BLaER1 treated with 17β-estradiol and CSF1 and Interleukin-3, amounts not matched to agents 10 nM and 100 nM (cell line): Measurements from ENCODE around the gene IGLL5.

Experiments used
- H3K27ac ChIP-seq, 11 experiments: shearing (Covaris generic); formaldehyde crosslinking; 2 replicates each; pipeline ENCODE4 v1.8.1; 2022
- H3K27me3 ChIP-seq, 11 experiments: shearing (Covaris generic); formaldehyde crosslinking; 2 replicates each; pipeline ENCODE4 v1.8.1; 2022
- H3K36me3 ChIP-seq, 11 experiments: shearing (Covaris generic); formaldehyde crosslinking; 2 replicates each; pipeline ENCODE4 v1.8.1; 2022
- H3K4me1 ChIP-seq, 10 experiments: shearing (Covaris generic); formaldehyde crosslinking; 2 replicates each; pipeline ENCODE4 v1.8.1; 2022
- H3K4me2 ChIP-seq, 11 experiments: shearing (Covaris generic); formaldehyde crosslinking; 2 replicates each; pipeline ENCODE4 v1.8.1; 2022
- H3K4me3 ChIP-seq, 10 experiments: shearing (Covaris generic); formaldehyde crosslinking; 2 replicates each; pipeline ENCODE4 v1.8.1; 2022
- H3K9ac ChIP-seq, 11 experiments: shearing (Covaris generic); formaldehyde crosslinking; 2 replicates each; pipeline ENCODE4 v1.8.1; 2022
- H3K9me3 ChIP-seq, 11 experiments: shearing (Covaris generic); formaldehyde crosslinking; replicated peaks in 1 of 11; 2 replicates each; pipeline ENCODE4 v1.8.1; 2022
- H4K20me1 ChIP-seq, 11 experiments: shearing (Covaris generic); formaldehyde crosslinking; 2 replicates each; pipeline ENCODE4 v1.8.1; 2022
- Cebpa-rat ChIP-seq, 11 experiments: shearing (Covaris generic); IDR thresholded peaks; 2 replicates each; pipeline ENCODE4 v1.8.1; 2022

IGLL5 gene

DNA sequence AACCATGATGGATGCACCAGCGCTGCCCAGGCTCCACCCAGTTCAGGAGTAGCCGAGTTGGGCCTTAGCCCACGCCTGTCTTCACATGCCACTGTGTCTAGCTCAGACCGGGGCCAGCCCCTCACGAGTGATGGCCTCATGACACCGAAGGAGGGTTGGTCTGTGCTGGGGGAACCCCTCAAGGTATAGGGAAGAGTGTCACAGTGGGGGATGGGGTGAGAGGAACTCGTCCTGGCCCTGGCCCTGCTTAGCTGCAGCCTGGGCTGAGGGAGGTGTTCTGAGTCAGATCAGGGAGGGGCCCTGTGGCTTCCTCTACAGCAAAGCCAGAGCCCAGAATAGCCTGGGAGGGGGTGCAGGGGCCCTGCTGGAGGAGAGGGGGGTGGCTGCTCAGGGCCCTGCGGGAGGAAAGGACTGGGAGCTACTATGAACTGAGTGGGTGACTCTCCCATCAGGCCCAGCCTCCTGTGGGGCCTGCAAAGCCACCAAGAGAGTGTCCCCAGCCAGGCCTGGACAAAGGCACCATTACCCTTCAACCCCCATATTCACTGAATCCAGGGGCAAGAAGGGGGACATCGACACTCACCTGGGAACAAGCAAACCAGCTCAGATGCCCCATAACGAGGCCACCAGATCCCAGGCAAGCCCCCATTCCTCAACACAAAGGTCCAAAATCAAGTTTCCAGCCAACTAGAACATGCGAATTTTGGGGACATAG is 41.2 kb downstream of the IGLL5 start:
- no peaks in the 10 kb centered on the region for H3K27me3 ChIP-seq
- peak overlapping the region; percentile 77 to 99 (median 92) for H3K4me2 ChIP-seq
- peak overlapping the region; percentile 47 to 99 (median 93); a peak in 21 of 22 replicates for H3K27ac ChIP-seq
- H3K4me1 ChIP-seq: peaks cover 90 to 100% (median 99%) of the 10 kb centered on the region in 10 experiments
- H3K9me3 ChIP-seq: no peaks in the 10 kb centered on the region
- H3K4me3 ChIP-seq: peak overlapping the region in 7 of 10 experiments; percentile 15 to 58 (median 38); a peak in 9 of 20 replicates
- TF ChIP-seq Cebpa-rat (IDR thresholded peaks at IDR 0.05): no peak
- H3K36me3 ChIP-seq: no peaks in the 10 kb centered on the region
- no peaks in the 10 kb centered on the region for H4K20me1 ChIP-seq
- H3K9ac ChIP-seq: peak overlapping the region; percentile 47 to 87 (median 81); a peak in 21 of 22 replicates

DNA sequence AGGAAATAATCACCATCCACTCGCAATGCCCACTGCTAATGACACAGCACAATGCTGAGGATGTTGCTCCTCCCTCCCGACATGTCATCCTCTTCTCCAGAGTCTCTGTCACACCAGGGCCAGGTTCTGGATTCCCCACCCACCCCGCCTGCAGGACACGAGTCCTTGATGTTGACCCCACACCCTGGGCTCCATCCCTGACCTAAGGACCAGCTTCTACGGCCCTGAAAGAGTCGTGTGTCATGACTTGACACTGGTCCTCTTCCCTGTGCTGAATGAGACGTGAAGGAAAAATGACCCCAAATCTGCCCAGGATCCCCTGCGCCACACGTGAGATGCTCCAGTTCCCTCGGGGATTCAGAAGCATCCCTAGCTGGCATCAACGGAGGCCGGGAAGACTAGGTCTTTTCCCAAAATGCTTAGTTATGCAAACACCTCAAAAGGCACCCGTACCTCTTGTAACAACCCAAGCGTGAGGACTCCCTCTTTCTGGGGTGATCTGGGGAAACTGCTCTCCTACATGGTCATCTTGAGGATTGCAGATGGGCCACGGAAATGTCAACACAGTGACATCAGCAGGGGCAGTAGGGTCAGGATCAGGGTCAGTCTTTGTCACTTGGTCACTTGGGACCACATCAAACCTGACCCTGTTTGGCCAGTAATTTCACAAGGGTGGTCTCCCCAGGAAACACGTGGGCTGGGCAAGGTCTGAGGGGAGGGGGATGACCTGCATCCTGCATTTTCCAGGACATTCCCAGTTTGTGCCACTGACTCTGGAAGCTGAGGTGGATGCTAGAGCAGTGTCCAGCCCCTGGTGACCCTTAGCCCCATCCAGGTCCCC is 42.0 kb downstream of the IGLL5 start:
- Histone ChIP-seq H4K20me1 (no peaks in the 10 kb centered on the region), H3K4me3 (peak overlapping the region in 7 of 10 experiments; percentile 15 to 58 (median 36); a peak in 9 of 20 replicates), H3K9me3 (no peaks in the 10 kb centered on the region), H3K4me2 (peak overlapping the region; percentile 77 to 99 (median 92)), H3K4me1 (peaks cover 97 to 100% (median 99%) of the 10 kb centered on the region in 10 experiments), H3K27me3 (no peaks in the 10 kb centered on the region), H3K9ac (peak overlapping the region; percentile 47 to 87 (median 81); a peak in 21 of 22 replicates), H3K27ac (peak overlapping the region; percentile 47 to 99 (median 93); a peak in 21 of 22 replicates), H3K36me3 (no peaks in the 10 kb centered on the region)
- no peak for TF ChIP-seq Cebpa-rat (IDR thresholded peaks at IDR 0.05)

DNA sequence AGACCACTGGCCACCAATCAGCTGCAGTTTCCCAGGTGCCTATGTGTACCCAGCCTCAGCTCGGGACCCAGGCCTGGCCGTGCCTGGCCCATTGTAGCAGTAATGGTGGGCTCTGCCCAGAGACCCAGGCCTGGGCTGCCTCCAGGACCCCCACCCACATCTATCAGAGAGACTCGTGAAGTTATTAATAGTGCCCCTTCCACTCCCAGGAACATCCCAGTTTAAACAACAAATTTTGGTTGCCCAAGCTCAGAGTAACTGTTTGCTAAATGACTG is 42.5 kb downstream of the IGLL5 start:
- Histone ChIP-seq H3K4me1 (peaks cover 98 to 100% (median 99%) of the 10 kb centered on the region in 10 experiments), H4K20me1 (no peaks in the 10 kb centered on the region), H3K27ac (peak overlapping the region; percentile 47 to 99 (median 93); a peak in 21 of 22 replicates), H3K27me3 (no peaks in the 10 kb centered on the region), H3K4me2 (peak overlapping the region; percentile 77 to 99 (median 92)), H3K9me3 (no peaks in the 10 kb centered on the region), H3K36me3 (no peaks in the 10 kb centered on the region), H3K9ac (peak overlapping the region in 10 of 11 experiments; percentile 43 to 87 (median 82); a peak in 16 of 22 replicates), H3K4me3 (no peak overlapping the region)
- TF ChIP-seq Cebpa-rat (IDR thresholded peaks at IDR 0.05): no peak

DNA sequence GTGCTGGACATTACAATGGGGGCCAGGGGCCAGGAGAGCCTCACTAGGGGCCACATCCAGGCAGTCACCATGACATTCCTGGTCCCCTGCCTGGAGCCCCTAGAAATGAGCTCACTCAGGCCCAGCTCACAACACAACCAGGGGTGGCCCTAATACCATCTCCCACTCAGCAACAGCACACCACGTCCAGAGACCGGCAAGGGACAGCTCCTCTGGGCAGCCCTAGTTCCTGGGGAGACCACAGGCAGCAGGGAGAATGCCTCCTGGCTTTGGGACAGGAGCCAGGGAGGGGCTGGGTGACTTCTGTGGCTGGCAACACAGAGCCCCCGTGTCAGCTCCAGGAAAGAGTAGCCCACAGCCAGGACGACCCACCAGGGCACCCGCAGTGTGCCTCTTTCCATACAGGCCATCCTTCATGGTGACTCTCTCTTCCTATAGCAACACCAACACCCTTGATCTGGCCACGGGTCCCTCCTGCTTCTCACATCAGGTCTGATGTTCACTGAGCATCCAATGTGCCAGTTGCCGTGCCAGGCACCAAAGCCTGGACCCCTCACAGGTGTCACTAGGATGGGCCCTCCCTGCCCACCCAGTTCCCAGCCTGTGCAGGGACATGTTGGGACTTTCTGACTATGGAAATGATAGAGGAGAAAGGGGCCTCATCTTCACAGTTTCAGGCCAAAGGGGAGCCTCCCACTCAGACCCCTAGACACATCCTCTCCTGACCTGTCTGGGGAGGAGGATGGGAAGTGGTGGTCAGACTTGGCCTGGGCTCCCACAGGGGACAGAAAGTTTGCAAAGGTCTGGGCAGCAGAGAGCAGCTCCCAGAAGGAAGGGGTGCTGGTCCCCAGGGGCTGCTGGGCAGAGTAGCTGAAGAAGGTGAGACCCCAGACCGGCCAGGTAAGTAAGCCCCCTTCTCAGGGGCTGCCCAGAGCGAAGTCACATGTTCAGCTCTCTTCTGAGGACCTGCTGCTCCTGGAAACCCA is 43.2 kb downstream of the IGLL5 start:
- peak overlapping the region; percentile 77 to 99 (median 92) for H3K4me2 ChIP-seq

DNA sequence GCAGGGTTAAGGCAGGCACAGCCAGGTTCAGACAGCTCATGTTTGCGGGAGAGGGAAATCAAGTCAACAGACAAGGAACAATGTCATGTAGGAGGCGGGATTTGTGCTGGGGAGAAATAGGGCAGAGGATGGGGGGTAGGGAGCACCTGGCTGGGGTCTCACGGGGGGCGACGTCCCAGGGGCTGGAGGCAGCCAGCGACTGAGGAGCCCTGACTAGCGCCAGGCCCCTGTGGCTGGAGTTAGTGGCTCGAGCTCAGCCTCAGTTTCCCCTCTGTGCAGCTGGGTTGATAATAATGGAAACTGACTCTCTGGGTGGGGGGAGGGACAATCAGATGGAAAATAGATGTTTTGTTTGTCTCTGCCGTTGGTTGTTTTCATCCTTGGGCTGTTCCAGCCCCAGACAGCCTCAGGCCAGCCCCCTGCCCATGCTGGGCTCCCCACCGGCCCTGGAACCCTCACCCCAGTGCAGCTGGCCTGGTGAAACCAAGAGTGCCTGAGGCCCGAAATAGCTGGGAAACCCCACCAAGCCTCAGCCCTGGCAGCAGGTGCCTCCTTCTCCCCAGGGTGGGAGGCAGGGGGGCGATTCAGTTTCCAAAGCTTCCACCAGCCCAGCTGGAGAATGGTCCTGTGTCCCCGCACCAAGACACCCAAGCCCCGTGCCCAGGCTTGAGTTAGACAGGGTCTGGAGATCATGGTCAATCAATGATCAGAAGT is 44.1 kb downstream of the IGLL5 start:
- Histone ChIP-seq H3K4me2 (peak overlapping the region; percentile 77 to 99 (median 92)), H3K4me3 (peak overlapping the region in 4 of 10 experiments; percentile 11 to 43 (median 22); a peak in 6 of 20 replicates), H3K27me3 (no peaks in the 10 kb centered on the region), H3K9ac (peak overlapping the region in 10 of 11 experiments; percentile 12 to 87 (median 82); a peak in 17 of 22 replicates), H4K20me1 (no peaks in the 10 kb centered on the region), H3K27ac (peak overlapping the region in 10 of 11 experiments; percentile 88 to 99 (median 95); a peak in 21 of 22 replicates), H3K9me3 (no peaks in the 10 kb centered on the region), H3K4me1 (peaks cover 96 to 100% (median 99%) of the 10 kb centered on the region in 10 experiments), H3K36me3 (no peaks in the 10 kb centered on the region)
- no peak for TF ChIP-seq Cebpa-rat (IDR thresholded peaks at IDR 0.05)

More for the DNA sequence above, 43.2 kb downstream of the IGLL5 start:
- Histone ChIP-seq H4K20me1 (no peaks in the 10 kb centered on the region), H3K36me3 (no peaks in the 10 kb centered on the region), H3K27me3 (no peaks in the 10 kb centered on the region), H3K9me3 (no peaks in the 10 kb centered on the region), H3K27ac (peak overlapping the region; percentile 47 to 99 (median 93); a peak in 21 of 22 replicates), H3K9ac (peak overlapping the region in 10 of 11 experiments; percentile 43 to 87 (median 82); a peak in 17 of 22 replicates), H3K4me3 (peak overlapping the region in 2 of 10 experiments; percentile 11 to 43; a peak in 2 of 20 replicates), H3K4me1 (peaks cover 96 to 100% (median 99%) of the 10 kb centered on the region in 10 experiments)
- TF ChIP-seq Cebpa-rat (IDR thresholded peaks at IDR 0.05): no peak

DNA sequence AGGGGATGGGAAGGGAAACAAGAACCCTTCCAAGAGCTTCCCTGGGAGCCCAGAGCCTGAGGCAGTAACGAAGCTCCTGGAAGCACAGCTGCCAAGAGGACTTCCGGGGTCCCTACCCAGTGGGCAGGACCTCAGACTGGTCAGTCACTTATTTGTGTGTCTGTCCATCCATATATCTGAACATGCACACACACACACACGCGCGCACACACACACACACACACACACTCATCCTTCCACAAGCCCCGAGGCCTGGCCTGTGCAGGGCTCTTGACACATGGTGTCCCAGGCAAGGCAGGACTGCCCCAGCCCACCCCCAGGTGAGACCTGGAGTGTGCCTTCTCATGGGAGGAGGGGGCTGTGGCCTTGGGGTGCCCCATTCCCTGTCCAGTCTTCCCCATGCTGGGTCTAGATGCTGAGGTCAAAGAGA is 44.9 kb downstream of the IGLL5 start:
- H3K36me3 ChIP-seq: no peaks in the 10 kb centered on the region
- no peaks in the 10 kb centered on the region for H4K20me1 ChIP-seq
- peak overlapping the region; percentile 77 to 99 (median 92) for H3K4me2 ChIP-seq
- H3K4me3 ChIP-seq: peak overlapping the region in 1 of 10 experiments; percentile 43; a peak in 2 of 20 replicates
- H3K9me3 ChIP-seq: no peaks in the 10 kb centered on the region
- H3K27me3 ChIP-seq: no peaks in the 10 kb centered on the region
- peak overlapping the region in 10 of 11 experiments; percentile 88 to 99 (median 95); a peak in 21 of 22 replicates for H3K27ac ChIP-seq
- peak overlapping the region in 9 of 11 experiments; percentile 79 to 87 (median 83); a peak in 16 of 22 replicates for H3K9ac ChIP-seq
- no peak for TF ChIP-seq Cebpa-rat (IDR thresholded peaks at IDR 0.05)
- peaks cover 97 to 100% (median 99%) of the 10 kb centered on the region in 10 experiments for H3K4me1 ChIP-seq

DNA sequence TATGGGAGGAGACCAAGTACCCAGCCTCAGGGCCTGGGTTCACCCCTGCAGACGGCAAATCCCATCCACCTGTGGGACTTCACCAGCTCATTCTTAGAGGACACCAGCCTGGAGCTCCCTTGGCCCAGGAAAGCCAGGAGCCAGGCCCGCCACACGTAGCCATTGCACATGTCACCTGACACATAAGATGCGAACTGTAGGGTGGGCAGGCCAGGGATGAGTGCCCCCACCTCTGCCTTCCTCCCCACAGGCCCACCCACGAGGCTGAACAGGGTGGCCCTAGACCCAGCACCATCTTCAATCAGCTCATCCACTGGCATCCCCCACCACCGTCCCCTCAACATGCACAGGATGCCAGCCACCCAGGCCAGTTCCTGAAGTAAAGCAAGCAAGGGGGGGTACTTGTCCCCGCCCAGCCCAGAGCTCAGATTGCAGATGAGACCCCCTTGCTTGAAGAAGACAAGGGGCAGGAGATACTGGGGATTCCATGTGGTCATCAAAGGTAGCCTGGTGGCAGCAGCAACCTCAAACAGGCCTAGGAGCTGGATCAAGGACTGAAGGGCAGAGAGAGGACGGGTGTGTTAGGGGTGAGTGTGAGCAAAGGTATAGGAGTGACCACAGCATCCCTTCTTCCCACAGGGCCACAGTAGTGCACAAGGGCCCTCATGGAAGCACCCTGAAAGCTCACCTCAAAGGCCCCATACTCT is 45.6 kb downstream of the IGLL5 start:
- no peak overlapping the region for H3K4me3 ChIP-seq
- no peak for TF ChIP-seq Cebpa-rat (IDR thresholded peaks at IDR 0.05)
- peak overlapping the region in 8 of 11 experiments; percentile 77 to 87 (median 82); a peak in 14 of 22 replicates for H3K9ac ChIP-seq
- no peaks in the 10 kb centered on the region for H3K27me3 ChIP-seq
- H3K4me2 ChIP-seq: peak overlapping the region; percentile 77 to 99 (median 92)
- H3K4me1 ChIP-seq: peaks cover 96 to 100% (median 99%) of the 10 kb centered on the region in 10 experiments
- peak overlapping the region in 10 of 11 experiments; percentile 88 to 99 (median 95); a peak in 19 of 22 replicates for H3K27ac ChIP-seq
- H4K20me1 ChIP-seq: no peaks in the 10 kb centered on the region
- H3K9me3 ChIP-seq: no peaks in the 10 kb centered on the region
- H3K36me3 ChIP-seq: no peaks in the 10 kb centered on the region
